Middle frontal gyrus (tissue), 1 donor: ENCODE results near the gene CCNB1.
"Not testable (repeated sequence)": the region's sequence is repeated elsewhere in the genome, so short reads cannot be mapped to it uniquely, and the experiment has no call there.

Experiments
- DNase-seq: peaks from one replicate; pipeline ENCODE4 v3.0.0-alpha.2; 2015; ENCODE audit warnings: low spot score; ENCODE audit errors: extremely low spot score

Gene CCNB1

GRCh38 chr5:69184621-69185020 is 17.7 kb downstream of the CCNB1 start:
- no peak for DNase-seq

GRCh38 chr5:69187342-69187741 is 20.4 kb downstream of the CCNB1 start:
- DNase-seq = no peak

- DNase-seq = no peak
Measured at GRCh38 chr5:69188811-69189161, 21.8 kb downstream of the CCNB1 start.

GRCh38 chr5:69189162-69190086 is 22.5 kb downstream of the CCNB1 start, which contains the start of gene CENPH:
Gene CENPH, plus strand, starts transcription at chr5:69189583. Its CDS starts 52 bp downstream, at chr5:69189635.
- DNase-seq = peak; percentile 75

GRCh38 chr5:69202497-69202896 is 35.5 kb downstream of the CCNB1 start:
- DNase-seq = no peak

GRCh38 chr5:69206528-69207190 is 39.7 kb downstream of the CCNB1 start:
- no peak for DNase-seq

- no peak for DNase-seq
Measured at GRCh38 chr5:69209602-69210001, 42.7 kb downstream of the CCNB1 start.

- DNase-seq = no peak
Measured at GRCh38 chr5:69211200-69211599, 44.2 kb downstream of the CCNB1 start.

GRCh38 chr5:69212022-69212421 is 45.1 kb downstream of the CCNB1 start:
- DNase-seq = no peak

GRCh38 chr5:69213513-69214215 is 46.7 kb downstream of the CCNB1 start:
- DNase-seq = no peak

- no peak for DNase-seq
Measured at GRCh38 chr5:69217151-69217511, 50.2 kb downstream of the CCNB1 start.

GRCh38 chr5:69217548-69218526 is 50.9 kb downstream of the CCNB1 start:
- DNase-seq = peak; percentile 89

GRCh38 chr5:69219939-69220338 is 53.0 kb downstream of the CCNB1 start:
- no peak for DNase-seq

- DNase-seq = not testable (repeated sequence)
Measured at GRCh38 chr5:69220371-69220770, 53.4 kb downstream of the CCNB1 start.

GRCh38 chr5:69220833-69221232 is 53.9 kb downstream of the CCNB1 start:
- DNase-seq = not testable (repeated sequence)

- DNase-seq = no peak
Measured at GRCh38 chr5:69224520-69224919, 57.6 kb downstream of the CCNB1 start.

- no peak for DNase-seq
Measured at GRCh38 chr5:69225860-69226259, 58.9 kb downstream of the CCNB1 start.
